Epithelial cell of esophagus (primary cell): Measurements from ENCODE around the gene CYFIP1.
"Not testable (repeated sequence)": the region's sequence is repeated elsewhere in the genome, so short reads cannot be mapped to it uniquely, and the experiment has no call there.

Source experiments
- DNase-seq: peaks from one replicate; pipeline ENCODE4 v3.0.0; 2010; ENCODE audit warnings: low read depth
- H3K4me3 ChIP-seq: 2 replicates; pipeline ENCODE4 v1.5.1; 2011; ENCODE audit warnings: mild to moderate bottlenecking, low read length, control low read depth
- CTCF ChIP-seq: IDR thresholded peaks from 2 replicates; pipeline ENCODE4 v1.5.1; 2011; ENCODE audit warnings: low read depth, mild to moderate bottlenecking, low read length, control low read depth, inconsistent platforms; ENCODE audit not compliant: insufficient read depth; ENCODE audit errors: missing control alignments

CYFIP1 gene

GRCh38 chr15:23002920-23003319, 22.8 kb upstream of the CYFIP1 start:
- TF ChIP-seq CTCF: no peak
- DNase-seq: no peak
- no peak overlapping the region for H3K4me3 ChIP-seq

- peak; percentile 29 for DNase-seq
- no peak for TF ChIP-seq CTCF
- H3K4me3 ChIP-seq: no peak overlapping the region
Observed at GRCh38 chr15:22995795-22996194, 15.6 kb upstream of the CYFIP1 start.

GRCh38 chr15:22992024-22992326, 11.8 kb upstream of the CYFIP1 start:
- no peak for TF ChIP-seq CTCF
- no peak overlapping the region for H3K4me3 ChIP-seq
- DNase-seq: no peak

GRCh38 chr15:22989576-22990477, 9.7 kb upstream of the CYFIP1 start:
- peak; percentile 49 for DNase-seq

GRCh38 chr15:22988811-22989210, 8.6 kb upstream of the CYFIP1 start:
- DNase-seq: no peak
- no peak for TF ChIP-seq CTCF
- H3K4me3 ChIP-seq: no peak overlapping the region

More at GRCh38 chr15:22989576-22990477, 9.7 kb upstream of the CYFIP1 start:
- peak; percentile 24 for TF ChIP-seq CTCF
- no peak overlapping the region for H3K4me3 ChIP-seq

GRCh38 chr15:22981931-22982330, 1.8 kb upstream of the CYFIP1 start:
- H3K4me3 ChIP-seq, DNase-seq: not testable (repeated sequence)

GRCh38 chr15:22981051-22981840, 1.1 kb upstream of the CYFIP1 start:
- no peak for TF ChIP-seq CTCF
- peak overlapping the region; percentile 95 for H3K4me3 ChIP-seq
- no peak for DNase-seq
